ENCODE measurements around the gene NINJ2.

Gene NINJ2

DNA sequence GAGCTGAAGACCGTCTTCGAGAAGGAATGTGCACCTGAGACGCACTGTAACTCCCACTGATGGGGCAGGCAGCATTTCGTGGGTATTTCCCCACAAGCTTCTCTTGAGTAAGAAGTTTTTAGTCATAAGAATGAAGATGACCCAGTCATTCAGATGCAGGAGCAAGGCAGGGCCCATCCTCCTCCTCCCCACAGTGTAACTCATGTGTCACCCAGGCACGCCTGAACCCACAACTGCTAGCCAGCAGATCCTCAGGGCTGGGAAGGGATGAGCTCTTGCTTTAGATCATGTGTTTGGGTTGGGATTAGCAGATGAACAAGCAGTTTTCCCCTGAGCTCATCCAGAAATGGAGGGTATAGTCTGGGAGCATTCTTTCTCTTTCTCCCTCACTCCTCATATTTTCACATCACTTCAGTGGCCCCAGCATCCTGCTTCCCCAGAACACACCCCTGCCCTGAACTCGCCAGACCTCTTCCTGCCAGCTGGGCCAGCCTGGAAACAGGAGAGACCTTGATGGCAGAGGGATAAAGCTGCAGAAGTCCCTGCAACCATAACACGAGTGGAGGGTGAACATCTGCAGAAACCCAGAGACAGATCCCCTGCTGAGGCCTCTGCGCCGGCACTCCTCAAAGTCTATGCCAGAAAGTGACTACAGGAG, 130.2 kb downstream of the NINJ2 start:
- DNase-seq (ENCODE audit: low read depth) = no peak
- H3K4me3 ChIP-seq (ENCODE audit: low read depth, low read length) = no peak overlapping the region
- TF ChIP-seq, protein P1, sequence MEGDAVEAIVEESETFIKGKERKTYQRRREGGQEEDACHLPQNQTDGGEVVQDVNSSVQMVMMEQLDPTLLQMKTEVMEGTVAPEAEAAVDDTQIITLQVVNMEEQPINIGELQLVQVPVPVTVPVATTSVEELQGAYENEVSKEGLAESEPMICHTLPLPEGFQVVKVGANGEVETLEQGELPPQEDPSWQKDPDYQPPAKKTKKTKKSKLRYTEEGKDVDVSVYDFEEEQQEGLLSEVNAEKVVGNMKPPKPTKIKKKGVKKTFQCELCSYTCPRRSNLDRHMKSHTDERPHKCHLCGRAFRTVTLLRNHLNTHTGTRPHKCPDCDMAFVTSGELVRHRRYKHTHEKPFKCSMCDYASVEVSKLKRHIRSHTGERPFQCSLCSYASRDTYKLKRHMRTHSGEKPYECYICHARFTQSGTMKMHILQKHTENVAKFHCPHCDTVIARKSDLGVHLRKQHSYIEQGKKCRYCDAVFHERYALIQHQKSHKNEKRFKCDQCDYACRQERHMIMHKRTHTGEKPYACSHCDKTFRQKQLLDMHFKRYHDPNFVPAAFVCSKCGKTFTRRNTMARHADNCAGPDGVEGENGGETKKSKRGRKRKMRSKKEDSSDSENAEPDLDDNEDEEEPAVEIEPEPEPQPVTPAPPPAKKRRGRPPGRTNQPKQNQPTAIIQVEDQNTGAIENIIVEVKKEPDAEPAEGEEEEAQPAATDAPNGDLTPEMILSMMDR (IDR thresholded peaks at IDR 0.05; ENCODE audit: insufficient read depth, low read depth, low read length, missing control alignments) = no peak

DNA sequence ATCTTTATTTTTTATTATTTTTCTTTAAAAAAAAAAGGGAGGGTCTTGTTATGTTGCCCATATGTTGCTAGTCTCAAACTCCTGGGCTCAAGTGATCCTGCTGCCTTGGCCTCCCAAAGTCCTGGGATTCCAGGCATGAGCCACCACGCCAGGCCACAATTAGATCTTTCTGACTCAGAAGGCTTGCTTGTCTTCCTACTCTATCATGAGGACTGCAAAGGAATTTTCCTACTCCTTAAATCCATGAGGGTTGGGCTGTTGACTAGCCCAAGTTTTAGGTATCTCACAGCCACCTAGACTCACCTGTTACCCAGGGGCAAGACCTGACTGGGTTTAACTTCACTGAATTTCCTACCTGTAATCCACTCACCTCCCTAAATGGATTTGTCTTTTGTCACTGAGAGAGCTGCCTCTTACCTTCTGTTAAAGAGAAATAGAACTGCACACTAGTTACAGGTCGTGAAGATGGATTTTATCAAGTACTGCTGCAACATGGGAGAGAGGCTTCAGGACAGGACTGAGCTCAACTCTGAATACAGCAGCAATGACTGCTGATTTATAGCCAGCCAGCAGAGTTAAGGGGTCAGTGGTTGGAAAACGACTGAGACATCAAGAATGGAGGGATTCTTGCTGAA, 131.2 kb downstream of the NINJ2 start:
- TF ChIP-seq, protein P1 (IDR thresholded peaks at IDR 0.05; ENCODE audit: insufficient read depth, low read depth, low read length, missing control alignments) = no peak
- no peak for DNase-seq (ENCODE audit: low read depth)
- H3K4me3 ChIP-seq (ENCODE audit: low read depth, low read length) = no peak overlapping the region

DNA sequence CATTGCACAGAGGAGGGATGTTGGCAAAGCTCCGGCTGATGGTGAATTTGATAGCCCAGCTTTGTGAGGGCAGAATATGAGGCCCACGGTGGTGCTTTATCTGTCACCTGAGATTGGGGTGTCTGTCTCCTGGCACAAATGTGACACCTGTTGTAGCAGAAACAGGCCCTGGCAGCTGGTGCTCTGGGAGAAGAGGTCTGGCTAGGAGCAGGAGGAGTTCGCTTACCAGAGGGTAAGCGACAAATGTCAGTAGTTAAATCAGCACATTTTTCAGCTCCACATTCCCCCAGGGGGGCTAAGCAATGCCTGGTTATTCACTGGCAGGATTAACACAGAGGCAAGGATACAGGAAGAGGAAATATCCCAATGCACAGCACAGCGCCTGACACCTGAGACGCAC, 132.4 kb downstream of the NINJ2 start:
- TF ChIP-seq, protein P1 (IDR thresholded peaks at IDR 0.05; ENCODE audit: insufficient read depth, low read depth, low read length, missing control alignments) = no peak
- DNase-seq (ENCODE audit: low read depth) = no peak
- H3K4me3 ChIP-seq (ENCODE audit: low read depth, low read length) = no peak overlapping the region

DNA sequence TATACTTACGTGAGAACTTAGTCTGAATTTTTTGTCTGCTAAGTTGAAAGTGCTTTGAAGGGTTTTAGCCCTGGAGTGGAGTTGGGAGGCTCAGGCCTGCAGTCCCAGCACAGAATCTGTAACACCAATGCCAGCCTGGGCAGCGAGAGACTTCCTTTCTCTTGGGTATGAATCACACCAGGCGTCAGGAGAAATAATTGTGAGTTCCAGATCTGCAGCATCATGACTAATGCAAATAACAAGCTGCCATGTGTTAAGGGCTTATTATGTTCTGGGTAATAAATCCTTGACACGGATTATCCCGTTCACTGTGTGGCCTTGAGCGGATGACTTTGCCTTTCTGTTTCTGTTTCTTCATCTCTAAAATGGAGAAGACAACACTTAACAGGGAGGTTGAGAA, 132.9 kb downstream of the NINJ2 start:
- no peak overlapping the region for H3K4me3 ChIP-seq (ENCODE audit: low read depth, low read length)
- DNase-seq (ENCODE audit: low read depth) = no peak
- TF ChIP-seq, protein P1 (IDR thresholded peaks at IDR 0.05; ENCODE audit: insufficient read depth, low read depth, low read length, missing control alignments) = no peak

DNA sequence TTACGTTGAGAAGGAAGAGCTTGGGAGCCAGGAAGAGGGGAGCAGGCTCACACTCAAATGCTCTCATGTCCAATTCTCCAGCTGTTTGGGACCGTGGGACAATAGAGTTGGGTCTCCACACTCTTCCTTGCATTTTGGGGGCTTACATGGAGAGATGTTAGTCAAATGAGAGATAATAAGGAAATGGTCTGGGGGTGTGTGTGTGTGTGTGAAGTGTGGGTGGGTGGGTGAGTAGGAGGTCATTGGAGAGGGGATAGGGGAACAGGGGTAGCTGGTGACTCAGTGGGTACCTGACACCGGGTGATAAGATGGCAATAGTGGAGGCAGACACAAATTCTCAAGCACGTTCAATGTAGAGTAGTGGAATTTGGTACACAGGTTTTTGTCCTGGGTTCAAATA, 135.5 kb downstream of the NINJ2 start:
- H3K4me3 ChIP-seq (ENCODE audit: low read depth, low read length) = no peak overlapping the region
- TF ChIP-seq, protein P1 (IDR thresholded peaks at IDR 0.05; ENCODE audit: insufficient read depth, low read depth, low read length, missing control alignments) = no peak
- no peak for DNase-seq (ENCODE audit: low read depth)

DNA sequence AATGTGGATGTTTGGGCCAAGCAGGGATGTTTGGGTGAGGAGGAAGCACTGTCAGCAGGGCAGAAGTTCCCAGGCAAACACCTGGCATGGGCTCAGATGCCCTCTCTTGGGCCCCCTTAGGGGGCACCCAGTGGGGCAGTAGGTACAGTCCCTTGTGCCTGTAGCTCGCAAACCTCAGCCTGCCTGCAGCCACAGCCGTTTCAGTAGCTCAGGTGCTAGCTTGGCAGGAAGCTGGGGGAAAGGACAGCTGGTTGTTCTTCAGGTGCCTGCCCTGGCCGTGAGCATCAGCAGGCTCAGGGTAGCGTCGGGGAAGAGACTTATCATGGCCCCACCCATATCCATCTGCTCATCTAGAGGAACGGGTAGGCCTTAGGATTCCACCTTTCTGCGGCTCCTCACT, 136.0 kb downstream of the NINJ2 start:
- no peak for DNase-seq (ENCODE audit: low read depth)
- H3K4me3 ChIP-seq (ENCODE audit: low read depth, low read length) = no peak overlapping the region
- TF ChIP-seq, protein P1 (IDR thresholded peaks at IDR 0.05; ENCODE audit: insufficient read depth, low read depth, low read length, missing control alignments) = no peak

DNA sequence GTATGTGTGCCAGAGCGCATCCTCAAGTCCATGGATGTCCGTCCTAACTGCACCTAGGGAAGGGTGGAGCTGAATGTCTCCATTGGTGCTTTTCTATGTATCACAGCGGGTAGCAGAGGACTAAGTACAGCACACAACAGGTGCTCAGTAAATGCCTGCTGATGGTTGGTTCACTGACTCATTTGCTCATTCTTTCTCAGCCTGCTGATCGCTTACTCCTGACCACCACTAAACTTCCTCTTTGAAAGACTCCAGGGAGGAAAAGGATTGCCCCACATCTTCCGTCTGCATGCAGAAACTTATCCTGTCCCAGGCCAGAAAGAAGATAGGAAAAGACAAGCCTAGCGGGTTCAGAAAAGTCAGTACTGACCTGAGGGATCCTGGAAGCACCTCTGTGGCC, 137.2 kb downstream of the NINJ2 start:
- TF ChIP-seq, protein P1 (IDR thresholded peaks at IDR 0.05; ENCODE audit: insufficient read depth, low read depth, low read length, missing control alignments) = no peak
- H3K4me3 ChIP-seq (ENCODE audit: low read depth, low read length) = no peak overlapping the region
- no peak for DNase-seq (ENCODE audit: low read depth)
